NCI-H748 (cell line): ENCODE measurements around the gene ZCWPW1.
"Not testable (repeated sequence)": the region's sequence is repeated elsewhere in the genome, so short reads cannot be mapped to it uniquely, and the experiment has no call there.

Experiments
- DNase-seq: peaks from one replicate; lab custom pipeline; 2025; ENCODE audit not compliant: unreplicated experiment; lab: John Stamatoyannopoulos, UW

The ZCWPW1 gene

DNA sequence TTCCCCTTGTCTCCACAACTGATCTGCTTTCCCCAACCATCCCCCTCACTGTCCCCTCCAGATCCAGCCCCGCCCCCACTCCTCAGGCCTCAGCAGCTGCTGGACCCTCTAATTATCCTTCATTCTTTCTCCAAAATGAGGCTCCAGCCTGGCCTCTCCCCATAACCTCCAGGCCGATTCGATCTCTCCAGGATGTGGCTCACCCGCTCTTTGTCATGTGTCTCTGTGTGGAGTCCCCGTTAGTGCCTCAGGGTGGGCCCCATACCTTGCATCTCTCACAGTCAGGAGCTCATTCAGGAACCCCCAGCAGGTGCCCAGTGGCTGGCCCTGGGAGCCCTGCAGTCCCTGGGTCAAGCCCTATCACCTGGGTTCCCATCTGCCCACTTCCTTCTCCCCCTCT lies 53.9 kb downstream of the ZCWPW1 start:
- DNase-seq: no peak

DNA sequence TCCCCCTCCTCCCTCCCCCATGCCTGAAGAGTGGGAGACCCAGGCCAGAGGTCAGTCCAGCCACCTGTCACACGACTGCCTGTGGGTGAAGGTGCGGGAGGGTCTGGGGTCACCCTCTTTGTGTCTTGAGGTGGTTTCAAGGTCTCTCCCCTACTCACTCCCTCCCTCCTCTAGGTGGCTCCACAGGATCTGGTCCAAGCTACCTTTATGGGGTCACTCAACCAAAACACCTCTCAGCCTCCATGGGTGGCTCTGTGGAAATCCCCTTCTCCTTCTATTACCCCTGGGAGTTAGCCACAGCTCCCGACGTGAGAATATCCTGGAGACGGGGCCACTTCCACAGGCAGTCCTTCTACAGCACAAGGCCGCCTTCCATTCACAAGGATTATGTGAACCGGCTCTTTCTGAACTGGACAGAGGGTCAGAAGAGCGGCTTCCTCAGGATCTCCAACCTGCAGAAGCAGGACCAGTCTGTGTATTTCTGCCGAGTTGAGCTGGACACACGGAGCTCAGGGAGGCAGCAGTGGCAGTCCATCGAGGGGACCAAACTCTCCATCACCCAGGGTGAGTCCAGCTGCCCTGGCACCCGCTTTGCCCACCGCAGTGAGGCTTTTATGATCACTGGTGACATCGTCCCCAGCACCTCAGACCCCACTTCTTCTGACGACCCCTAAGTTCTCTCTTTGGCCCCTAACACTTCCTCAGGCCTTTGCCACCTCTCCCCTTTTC lies 54.5 kb downstream of the ZCWPW1 start:
- not testable (repeated sequence) for DNase-seq

DNA sequence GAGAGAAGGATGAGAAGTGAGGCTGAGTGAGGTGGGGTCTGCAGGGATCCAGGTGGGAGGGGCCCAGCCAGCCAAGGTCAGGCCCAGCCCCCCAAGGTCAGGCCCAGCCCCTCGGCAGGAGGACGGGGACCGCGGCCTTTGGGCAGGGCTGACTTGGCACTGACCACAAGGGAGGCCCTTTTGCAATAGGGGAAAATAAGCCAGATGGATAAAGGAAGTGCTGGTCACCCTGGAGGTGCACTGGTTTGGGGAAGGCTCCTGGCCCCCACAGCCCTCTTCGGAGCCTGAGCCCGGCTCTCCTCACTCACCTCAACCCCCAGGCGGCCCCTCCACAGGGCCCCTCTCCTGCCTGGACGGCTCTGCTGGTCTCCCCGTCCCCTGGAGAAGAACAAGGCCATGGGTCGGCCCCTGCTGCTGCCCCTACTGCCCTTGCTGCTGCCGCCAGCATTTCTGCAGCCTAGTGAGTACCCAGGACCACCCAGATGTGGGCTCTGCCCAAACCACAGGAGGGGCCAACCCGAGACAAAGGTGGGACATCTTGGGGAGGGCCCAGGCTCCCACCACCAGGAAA lies 55.2 kb downstream of the ZCWPW1 start, which contains the start of gene PILRA:
Gene PILRA, plus strand, starts transcription at position 227 of the 571 bp plus-strand sequence. Its CDS starts 170 bp downstream, at position 397.
- no peak for DNase-seq

DNA sequence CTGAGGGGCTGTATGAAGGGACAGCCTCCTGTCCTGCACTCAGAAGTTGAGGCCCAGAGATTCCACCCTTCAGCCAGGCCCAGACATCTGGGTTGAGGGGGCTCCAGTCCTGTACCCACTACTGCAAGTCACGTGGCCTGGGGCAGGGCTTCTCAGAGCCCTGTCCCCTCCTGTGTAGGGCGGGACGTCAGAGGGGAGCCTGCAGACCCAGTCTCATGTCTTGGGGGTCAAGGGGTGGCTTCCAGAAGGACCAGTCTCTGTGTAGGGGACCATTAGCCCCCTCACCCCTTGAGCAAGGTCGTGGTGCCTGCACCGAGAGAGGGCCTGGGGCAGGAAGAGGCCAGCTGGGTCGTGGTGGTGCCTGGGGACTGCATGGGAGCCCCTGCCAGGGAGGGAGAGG lies 55.8 kb downstream of the ZCWPW1 start:
- DNase-seq: no peak

DNA sequence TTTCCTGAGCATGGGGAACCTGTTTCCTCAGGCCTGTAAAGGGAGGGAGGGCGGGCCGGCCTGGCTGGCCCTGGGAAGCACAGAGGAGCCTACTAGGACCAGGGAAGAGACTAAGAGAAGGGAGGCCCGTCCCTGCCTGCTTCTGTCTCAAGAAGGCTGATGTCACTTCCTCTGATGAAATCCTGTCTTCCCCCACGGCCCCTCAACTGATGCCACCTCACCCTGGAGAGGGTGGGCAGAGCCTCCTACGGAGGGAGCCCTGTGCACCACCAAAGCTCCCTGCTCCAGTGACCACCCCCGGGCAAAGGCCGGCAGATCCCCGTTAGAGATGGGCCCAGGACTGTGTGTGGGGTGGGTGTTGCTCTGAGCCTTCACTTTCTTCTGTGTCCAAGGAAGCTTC lies 56.2 kb downstream of the ZCWPW1 start:
- DNase-seq: no peak

DNA sequence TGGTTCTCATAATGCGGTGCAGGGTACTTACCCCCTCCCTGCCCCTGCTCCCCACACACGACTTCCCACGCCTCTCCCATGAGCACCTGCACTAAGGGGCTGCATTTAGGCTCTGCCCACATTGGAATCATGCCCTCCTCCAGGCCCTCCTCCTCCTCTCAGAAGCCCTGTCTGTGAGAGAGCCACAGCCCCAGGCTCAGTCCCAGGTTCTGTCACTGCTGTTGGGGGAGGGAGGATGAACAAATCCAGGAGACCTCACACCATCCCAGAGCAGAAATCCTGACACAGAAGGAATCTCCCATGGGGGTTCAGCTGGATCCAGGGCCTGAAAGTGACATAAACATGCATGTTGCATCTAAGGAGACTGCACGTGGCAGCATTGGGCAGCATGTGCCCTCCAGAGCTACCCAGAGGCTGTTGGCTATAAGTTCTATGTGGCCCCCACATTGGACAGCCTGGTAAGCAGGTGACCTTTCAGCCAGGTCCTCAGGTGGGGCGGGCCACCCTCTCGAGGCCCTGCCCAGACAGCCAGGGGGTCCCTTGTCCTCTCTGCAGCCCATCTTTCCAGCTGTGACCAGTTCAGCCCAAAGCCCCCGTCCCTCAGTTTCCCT lies 56.8 kb downstream of the ZCWPW1 start:
- no peak for DNase-seq

DNA sequence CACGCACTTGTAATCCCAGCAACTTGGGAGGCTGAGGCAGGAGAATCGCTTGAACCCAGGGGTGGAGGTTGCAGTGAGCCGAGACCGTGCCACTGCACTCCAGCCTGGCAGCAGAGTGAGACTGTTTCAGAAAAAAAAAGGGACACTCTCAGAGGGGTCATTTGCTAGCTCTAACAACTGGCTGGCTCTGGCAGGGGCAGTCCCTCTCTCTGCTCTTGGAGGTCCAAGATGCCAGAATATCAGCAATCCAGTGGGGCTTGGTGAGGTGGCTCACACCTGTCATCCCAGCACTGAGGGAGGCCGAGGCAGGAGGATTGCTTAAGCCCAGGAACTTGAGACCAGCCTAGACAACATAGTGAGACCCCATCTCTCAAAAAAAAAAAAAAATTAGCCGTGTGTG lies 57.8 kb downstream of the ZCWPW1 start:
- no peak for DNase-seq

DNA sequence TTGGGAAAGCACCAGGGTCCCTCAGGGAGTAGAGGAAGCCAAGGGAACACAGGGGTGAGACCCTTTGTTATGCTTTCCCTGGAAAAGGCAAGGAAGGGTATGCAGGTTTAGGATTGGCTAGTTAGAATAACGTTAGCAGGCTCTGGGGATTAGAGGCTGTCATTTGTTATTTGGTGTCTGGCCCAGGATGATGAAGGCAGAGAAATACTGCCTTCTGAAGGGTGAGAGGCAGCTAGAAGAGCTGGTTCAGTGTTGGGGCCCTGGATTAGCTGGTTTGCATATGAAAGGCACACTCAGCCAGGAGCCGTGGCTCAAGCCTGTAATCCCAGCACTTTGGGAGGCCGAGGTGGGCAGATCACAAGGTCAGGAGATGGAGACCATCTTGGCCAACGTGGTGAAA lies 58.2 kb downstream of the ZCWPW1 start:
- DNase-seq: no peak

DNA sequence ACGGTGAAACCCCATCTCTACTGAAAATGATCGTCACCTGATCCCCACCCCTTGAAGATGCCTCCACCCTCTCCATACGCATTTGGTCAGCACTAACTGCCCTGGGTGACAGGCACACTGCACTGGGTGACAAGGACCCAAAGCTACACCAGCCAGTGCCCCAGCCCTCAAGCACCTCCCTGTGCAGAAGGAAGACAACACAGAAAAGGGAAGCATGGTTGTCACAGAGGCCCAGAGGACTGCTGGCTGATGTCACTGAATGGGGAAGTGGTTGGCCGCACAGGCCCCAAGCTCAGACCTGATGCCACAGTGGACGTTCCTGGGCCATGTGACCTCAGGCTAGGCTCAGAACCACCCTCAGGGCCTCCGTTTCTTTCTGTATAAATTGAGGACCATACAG lies 59.4 kb downstream of the ZCWPW1 start:
- no peak for DNase-seq

DNA sequence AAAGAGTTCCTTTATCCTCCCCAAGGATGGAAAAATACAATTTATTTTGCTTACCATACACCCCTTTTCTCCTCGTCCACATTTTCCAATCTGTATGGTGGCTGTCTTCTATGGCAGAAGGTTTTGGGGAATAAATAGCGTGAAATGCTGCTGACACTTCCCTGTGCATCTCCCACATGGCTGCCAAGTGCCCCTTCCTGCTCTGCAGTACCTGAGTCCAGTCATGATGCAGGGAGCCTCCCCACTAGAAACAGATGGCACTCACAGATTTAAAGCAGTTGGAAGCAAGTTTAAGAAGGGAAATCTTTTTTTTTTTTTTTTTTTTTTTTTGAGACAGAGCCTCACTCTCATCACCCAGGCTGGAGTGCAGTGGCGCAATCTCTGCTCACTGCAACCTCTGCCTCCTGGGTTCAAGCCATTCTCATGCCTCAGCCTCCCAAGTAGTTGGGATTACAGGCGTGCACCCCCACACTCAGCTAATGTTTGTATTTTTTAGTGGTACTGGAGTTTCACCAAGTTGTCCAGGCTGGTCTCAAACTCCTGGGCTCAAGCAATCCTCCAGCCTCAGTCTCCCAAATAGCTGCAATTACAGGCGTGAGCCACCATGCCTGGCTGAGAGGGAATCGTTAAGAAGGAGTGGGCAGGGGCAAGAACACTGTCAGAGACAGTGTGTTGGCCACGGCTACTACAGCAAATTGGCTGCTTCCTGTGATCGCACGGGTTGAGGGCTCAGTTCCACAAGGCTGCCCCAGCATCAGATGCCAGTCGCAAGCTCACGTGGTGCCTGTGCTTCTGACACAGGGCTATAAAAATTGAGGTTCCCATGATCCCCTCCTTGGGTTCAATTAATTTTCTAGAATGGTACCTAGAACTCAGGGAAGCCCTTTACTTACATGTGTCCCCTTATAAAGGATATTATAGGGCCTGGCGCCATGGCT lies 60.6 kb downstream of the ZCWPW1 start:
- DNase-seq: no peak

DNA sequence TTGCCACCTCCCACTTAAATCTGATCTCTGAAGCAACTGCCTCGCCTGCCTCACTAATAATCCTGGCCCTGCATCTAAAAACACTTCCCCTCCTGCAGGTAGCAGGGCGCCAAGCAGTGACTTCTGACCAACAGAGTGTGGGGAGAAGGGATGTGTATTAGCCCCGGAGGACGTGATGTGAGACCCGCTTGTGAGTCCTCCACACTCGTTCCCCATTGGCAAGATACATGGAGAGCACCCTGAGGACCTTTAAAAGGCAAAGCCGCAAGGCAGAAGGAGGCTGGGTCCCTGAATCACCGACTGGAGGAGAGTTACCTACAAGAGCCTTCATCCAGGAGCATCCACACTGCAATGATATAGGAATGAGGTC lies 61.3 kb downstream of the ZCWPW1 start:
- no peak for DNase-seq

DNA sequence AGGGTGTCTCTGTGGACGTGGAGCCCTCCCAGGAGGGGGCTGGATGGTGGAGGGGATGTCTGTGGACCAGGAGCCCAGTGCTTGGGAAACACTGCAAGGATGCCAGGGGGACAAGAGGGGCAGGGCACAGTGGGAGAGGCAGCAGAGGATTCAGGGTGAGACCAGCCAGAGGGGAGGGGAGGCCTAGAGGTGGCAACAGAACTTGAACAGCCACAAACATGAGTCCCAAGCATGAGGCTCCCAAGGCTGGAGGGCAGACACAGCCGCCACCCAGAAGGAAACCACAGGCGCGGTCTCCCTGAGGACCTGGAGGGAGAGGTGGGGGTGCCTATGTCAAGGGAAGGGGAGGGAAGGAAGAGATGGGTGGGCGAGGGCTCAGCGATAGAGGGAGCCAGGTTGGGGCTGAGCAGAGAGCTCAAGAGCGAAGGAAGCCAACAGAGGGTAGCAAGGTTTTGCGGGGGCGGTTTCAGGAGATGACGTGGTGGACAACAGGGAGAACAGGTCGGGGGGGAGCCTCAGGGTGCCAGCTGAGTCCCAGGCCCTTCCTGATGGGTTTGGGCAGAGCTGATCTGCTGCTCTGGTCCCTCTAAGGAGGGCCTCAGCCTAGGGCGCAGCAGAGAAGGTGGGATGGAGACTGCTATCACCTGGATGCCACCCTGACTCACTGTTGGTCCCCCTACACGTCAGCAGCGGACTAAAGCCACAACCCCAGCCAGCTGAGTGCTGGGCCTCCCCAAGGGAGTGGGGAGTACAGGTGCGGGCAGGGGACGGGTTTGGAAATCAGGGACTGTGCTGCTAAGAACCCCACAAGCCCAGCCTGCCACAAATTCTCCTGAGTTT lies 61.9 kb downstream of the ZCWPW1 start:
- DNase-seq: no peak

DNA sequence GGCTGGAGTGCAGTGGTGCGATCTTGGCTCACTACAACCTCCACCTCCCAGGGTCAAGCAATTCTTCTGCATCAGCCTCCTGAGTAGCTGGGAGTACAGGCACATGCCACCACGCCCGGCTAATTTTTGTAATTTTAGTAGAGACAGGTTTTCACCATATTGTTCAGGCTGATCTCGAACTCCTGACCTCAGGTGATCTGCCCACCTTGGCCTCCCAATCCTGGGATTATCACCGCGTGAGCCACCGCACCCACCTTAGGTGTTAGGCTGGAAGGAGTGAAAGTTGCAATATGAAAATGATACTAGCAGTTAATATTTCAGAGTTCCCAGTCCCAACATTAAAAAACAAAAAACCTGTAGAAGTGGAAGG lies 62.5 kb downstream of the ZCWPW1 start:
- DNase-seq: not testable (repeated sequence)

DNA sequence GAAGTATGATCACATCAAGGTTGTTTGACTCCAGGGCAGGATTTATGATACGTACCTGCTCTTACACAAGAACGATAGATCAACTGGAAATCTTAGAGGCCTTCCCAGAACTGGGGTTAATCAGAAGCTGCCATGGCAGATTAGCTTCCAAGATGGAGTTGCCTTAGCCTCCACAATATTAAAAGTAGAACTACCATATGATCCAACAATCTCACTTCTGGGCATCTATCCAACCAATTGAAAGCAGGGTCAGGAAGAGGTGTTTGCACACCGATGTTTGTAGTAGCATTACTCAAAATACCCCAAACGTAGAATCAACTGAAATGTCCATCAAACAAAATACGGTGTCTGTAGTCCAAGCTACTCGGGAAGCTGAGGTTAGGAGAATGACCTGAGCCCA lies 64.0 kb downstream of the ZCWPW1 start:
- no peak for DNase-seq

DNA sequence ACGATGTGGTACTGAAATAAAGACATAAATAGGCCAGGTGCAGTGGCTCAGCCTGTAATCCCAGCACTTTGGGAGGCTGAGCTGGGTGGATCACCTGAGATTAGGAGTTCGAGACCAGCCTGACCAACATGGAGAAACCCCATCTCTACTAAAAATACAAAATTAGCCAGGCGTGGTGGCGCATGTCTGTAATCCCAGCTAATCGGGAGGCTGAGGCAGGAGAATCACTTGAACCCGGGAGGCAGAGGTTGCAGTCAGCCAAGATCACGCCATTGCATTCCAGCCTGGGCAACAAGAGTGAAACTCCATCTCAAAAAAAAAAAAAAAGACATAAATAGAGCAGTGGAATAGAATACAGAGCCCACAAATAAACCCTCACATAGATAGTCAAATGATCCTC lies 64.7 kb downstream of the ZCWPW1 start:
- DNase-seq: not testable (repeated sequence)

DNA sequence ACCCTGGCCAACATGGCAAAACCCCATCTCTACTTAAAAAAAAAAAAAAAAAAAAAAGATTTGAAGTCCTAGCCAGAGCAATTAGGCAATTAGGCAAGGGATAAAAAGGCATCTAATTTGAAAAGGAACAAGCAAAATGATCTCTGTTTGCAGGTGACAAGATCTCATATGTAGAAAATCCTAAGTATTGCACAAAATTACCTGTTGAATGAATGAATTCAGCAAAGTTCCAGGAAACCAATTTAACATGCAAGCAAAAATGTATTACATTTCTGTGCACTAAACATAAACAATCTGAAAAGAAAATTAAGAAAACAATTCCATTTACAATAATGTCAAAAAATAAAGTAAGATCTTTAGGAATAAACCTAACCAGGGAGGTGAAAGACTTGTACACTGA lies 65.4 kb downstream of the ZCWPW1 start:
- DNase-seq: no peak

DNA sequence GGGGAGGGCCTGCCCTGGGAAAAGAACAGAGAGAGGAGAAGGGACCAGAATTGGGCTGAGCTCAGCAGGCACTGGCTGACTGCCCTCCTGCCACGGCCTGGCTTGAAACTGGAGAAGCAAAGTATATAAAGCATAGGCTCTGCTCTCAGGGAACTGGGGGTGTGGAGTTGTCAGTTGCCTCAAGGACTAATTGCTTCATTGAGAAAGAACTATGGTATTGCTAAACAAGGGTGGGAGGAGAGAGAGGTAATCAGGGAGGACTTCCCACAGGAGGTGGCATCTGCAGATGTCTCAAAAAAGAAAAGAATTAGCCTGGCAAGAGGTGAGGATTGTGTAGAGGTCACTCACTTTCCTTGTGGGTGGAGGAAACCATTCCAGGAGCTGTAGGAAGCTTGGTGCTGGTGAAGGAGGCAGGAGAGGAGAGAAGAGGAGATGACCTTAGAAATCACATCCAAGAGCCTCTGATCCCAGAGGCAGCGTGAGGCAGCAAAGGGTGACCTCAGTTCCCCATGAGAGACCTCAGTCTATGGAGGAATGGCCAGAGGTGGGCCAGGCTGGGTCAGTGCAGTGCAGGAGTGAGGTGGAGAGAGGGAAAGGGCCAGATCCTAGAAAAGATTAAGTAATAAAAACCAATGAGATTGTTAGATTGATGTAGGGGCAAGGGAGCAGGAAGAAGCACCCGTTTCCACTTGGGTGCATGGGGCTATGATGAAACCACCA lies 68.2 kb downstream of the ZCWPW1 start:
- no peak for DNase-seq

DNA sequence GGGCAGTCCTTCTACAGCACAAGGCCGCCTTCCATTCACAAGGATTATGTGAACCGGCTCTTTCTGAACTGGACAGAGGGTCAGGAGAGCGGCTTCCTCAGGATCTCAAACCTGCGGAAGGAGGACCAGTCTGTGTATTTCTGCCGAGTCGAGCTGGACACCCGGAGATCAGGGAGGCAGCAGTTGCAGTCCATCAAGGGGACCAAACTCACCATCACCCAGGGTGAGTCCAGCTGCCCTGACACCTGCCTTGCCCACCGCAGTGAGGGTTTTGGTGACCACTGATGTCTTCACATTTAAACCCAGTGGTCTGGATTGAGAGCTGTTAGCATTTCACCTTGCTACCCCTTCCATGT lies 69.7 kb downstream of the ZCWPW1 start:
- DNase-seq: no peak

DNA sequence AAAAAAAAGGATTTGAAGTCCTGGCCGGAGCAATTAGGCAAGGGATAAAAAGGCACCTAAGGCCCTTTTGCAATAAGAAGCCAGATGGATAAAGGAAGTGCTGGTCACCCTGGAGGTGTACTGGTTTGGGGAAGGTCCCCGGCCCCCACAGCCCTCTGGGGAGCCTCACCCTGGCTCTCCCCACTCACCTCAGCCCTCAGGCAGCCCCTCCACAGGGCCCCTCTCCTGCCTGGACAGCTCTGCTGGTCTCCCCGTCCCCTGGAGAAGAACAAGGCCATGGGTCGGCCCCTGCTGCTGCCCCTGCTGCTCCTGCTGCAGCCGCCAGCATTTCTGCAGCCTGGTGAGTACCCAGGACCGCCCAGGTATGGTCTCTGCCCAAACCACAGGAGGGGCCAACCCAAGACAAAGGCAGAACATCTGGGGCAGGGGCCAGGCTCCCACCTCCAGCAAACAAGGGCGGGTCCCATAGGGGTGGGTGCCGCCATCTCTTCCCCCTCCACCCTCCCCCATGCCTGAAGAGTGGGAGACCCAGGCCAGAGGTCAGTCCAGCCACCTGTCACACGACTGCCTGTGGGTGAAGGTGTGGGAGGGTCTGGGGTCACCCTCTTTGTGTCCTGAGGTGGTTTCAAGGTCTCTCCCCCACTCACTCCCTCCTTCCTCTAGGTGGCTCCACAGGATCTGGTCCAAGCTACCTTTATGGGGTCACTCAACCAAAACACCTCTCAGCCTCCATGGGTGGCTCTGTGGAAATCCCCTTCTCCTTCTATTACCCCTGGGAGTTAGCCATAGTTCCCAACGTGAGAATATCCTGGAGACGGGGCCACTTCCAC lies 70.3 kb downstream of the ZCWPW1 start, which contains the start of gene PILRB:
Gene PILRB, plus strand, starts transcription at position 91 of the 830 bp plus-strand sequence. Its CDS starts 186 bp downstream, at position 277.
- no peak for DNase-seq
